T-helper 2 cell (primary cell): ENCODE measurements around the gene FNBP1.

Experiments
- DNase-seq, 5 experiments: peaks; one replicate each; pipeline versions ENCODE4 v3.0.0 to v3.0.0-alpha.2; 2012 to 2022

The FNBP1 gene

GRCh38 chr9:129874261-129875101 is 168.5 kb downstream of the FNBP1 start:
- no peak for DNase-seq

- DNase-seq: no peak
These were observed 169.3 kb downstream of the FNBP1 start for GRCh38 chr9:129873563-129874190.

- no peak for DNase-seq
These were observed 171.9 kb downstream of the FNBP1 start for GRCh38 chr9:129871046-129871445.

- DNase-seq: no peak
These were observed 173.1 kb downstream of the FNBP1 start for GRCh38 chr9:129869585-129870501.

GRCh38 chr9:129868872-129869486 is 174.0 kb downstream of the FNBP1 start:
- DNase-seq: peak; percentile 75 to 99 (median 92)

- no peak for DNase-seq
These were observed 174.7 kb downstream of the FNBP1 start for GRCh38 chr9:129868023-129868871.

GRCh38 chr9:129867136-129868022 is 175.6 kb downstream of the FNBP1 start:
- DNase-seq: peak in 1 of 5 experiments; percentile 55

GRCh38 chr9:129866394-129867135 is 176.4 kb downstream of the FNBP1 start:
- DNase-seq: peak in 3 of 5 experiments; percentile 41 to 73 (median 59)

- DNase-seq: no peak
These were observed 177.2 kb downstream of the FNBP1 start for GRCh38 chr9:129865668-129866320.

GRCh38 chr9:129864991-129865647 is 177.9 kb downstream of the FNBP1 start:
- peak in 1 of 5 experiments; percentile 92 for DNase-seq

- peak in 4 of 5 experiments; percentile 50 to 98 (median 73) for DNase-seq
These were observed 179.8 kb downstream of the FNBP1 start for GRCh38 chr9:129863059-129863690.

- no peak for DNase-seq
These were observed 181.6 kb downstream of the FNBP1 start for GRCh38 chr9:129861447-129861827.

- DNase-seq: peak in 1 of 5 experiments; percentile 66
These were observed 182.1 kb downstream of the FNBP1 start for GRCh38 chr9:129860653-129861446.

- no peak for DNase-seq
These were observed 184.6 kb downstream of the FNBP1 start for GRCh38 chr9:129858167-129858962.

GRCh38 chr9:129857207-129857606 is 185.8 kb downstream of the FNBP1 start:
- peak in 1 of 5 experiments; percentile 64 for DNase-seq

- DNase-seq: peak in 2 of 5 experiments; percentile 52 to 61
These were observed 188.3 kb downstream of the FNBP1 start for GRCh38 chr9:129854588-129855110.
